ENCODE measurements around the gene AKAP10.

- TF ChIP-seq CTCF (IDR thresholded peaks at IDR 0.05), result no peak
- no peak for TF ChIP-seq POLR2A (IDR thresholded peaks at IDR 0.05)
- no peak for TF ChIP-seq EP300 (IDR thresholded peaks at IDR 0.05)
Observed at GRCh38 chr17:19996502-19996901, 18.9 kb upstream of the AKAP10 start.
